Mucosa of descending colon (tissue), 3 donors: Measurements from ENCODE around the gene SEMA4C. TPM values are rescaled to one million over a fixed set of nuclear protein-coding genes. Genes with fewer than 3 reads are reported as not detected.

Experiments
- ATAC-seq: fragments of 200-7000 bp; cut with Tn5 transposase; one replicate; pipeline ENCODE4 v1.9.1; 2020; ENCODE audit warnings: mild to moderate bottlenecking, moderate library complexity
- DNase-seq, 3 donors: peaks; one replicate each; pipeline ENCODE4 v3.0.0-alpha.2; 2020
- H3K36me3 ChIP-seq: fragments of 200-600 bp; one replicate; pipeline ENCODE4 v1.8.0; 2021; ENCODE audit warnings: low read depth, mild to moderate bottlenecking
- H3K4me1 ChIP-seq: fragments of 200-600 bp; one replicate; pipeline ENCODE4 v1.8.0; 2021; ENCODE audit warnings: low read depth, mild to moderate bottlenecking
- H3K4me3 ChIP-seq: fragments of 200-600 bp; one replicate; pipeline ENCODE4 v1.8.0; 2021; ENCODE audit warnings: mild to moderate bottlenecking
- H3K9me3 ChIP-seq: fragments of 200-600 bp; one replicate; pipeline ENCODE4 v1.8.0; 2021; ENCODE audit warnings: mild to moderate bottlenecking
- CTCF ChIP-seq: fragments of 200-600 bp; IDR thresholded peaks from one replicate; pipeline ENCODE4 v1.8.0; 2022; ENCODE audit warnings: antibody characterized with exemption, mild to moderate bottlenecking
- intact Hi-C, 2 donors: fragments of 100-400 bp; cut with DNase I in 1 of 2; cut with micrococcal nuclease in 1 of 2; formaldehyde crosslinking; loops; one replicate each; pipeline versions ENCODE4 v1.11.0 to v1.11.1; 2022; cut with DNase I, micrococcal nuclease
- total RNA-seq, 3 donors: library from RNA; stranded (reverse); fragmentation: NEBNext Ultra II Directional in 2 of 3; extraction: Animal tissue kit (Norgen Biotek cat#: 25700) in 2 of 3; gene quantifications; one replicate each; pipeline versions ENCODE4 v1.2.1 to v1.2.4, GENCODE V29; 2021 to 2023
- donor health status: DM: no; HTN: no; CAD: no; lungs with moderate emphysema.
- donor health status: DM: no; HTN: no; CAD: no.
- donor health status: DM: no; HTN: yes; CAD: no.

SEMA4C gene
- total RNA-seq, 3 donors from 2014 or later = 14.4 to 83.8 (median 17.5) TPM

DNA sequence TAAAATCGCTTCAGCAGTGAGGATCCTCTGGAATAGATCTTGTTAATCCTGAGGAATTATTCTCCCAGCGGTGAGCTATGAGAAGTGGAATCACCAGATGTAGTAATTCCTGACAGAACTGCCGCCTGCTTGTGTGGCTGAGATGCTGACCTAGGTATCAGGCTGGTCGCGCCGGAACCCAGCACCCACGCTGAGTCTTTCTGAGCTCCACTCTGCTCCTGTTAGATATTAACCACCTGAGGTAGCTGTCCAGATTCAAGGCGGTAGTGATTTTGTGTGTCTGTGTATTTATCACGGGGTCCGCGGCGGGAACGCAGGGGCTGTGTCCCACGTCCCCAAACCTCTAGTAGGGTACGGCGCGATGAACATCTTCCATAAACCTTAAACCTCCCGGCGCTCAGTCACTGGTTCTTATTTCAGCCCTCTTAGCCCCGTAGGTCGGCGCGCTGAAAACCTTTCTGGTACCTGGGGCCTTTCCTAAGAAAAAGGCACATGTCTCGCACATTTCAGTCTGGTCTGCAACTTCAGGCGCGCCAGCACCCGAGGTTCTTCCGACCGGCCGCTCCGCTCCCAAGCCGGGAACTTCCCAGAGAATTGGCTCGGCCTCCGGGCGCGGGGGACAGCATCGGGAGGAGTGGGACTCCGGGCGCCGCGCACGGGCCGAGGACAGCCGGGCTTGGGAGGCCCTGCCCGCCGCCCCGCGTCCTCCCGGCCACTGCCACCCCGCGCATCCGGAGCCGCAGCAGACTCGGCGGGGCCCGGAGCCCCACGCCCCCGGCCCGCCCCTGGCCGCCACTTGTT lies 54.4 kb downstream of the SEMA4C start:
- peak overlapping the region; percentile 42 for H3K4me3 ChIP-seq
- H3K4me1 ChIP-seq = peaks cover 39% of the 10 kb centered on the region
- no peak for TF ChIP-seq CTCF
- H3K9me3 ChIP-seq = no peaks in the 10 kb centered on the region
- ATAC-seq (no peak), DNase-seq (peak in 2 of 3 donors; percentile 46 to 61)
- intact Hi-C loops = no loop called here
- H3K36me3 ChIP-seq = no peaks in the 10 kb centered on the region

DNA sequence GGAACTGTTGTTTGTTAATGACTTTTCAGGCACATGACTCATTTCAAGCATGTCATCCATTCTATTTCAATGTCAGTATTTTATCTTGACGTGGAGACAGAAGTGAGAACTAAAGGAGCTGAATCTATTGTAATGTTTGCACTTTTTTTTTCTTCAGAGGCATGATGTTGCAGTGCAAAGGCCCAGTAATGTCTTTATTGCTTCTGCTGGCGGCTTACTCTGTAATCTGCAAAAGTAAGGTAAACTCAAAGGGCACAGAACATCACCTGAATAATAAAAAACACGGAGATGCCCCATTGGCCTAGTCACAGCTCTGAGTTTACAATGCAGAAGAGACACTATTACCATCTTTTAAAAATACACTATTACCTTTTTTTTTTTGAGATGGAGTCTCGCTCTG lies 56.2 kb downstream of the SEMA4C start:
- no peak for TF ChIP-seq CTCF
- intact Hi-C loops = no loop called here
- peaks cover 20% of the 10 kb centered on the region for H3K4me1 ChIP-seq
- no peak overlapping the region for H3K4me3 ChIP-seq
- H3K9me3 ChIP-seq = no peaks in the 10 kb centered on the region
- DNase-seq (peak in 1 of 3 donors; percentile 45), ATAC-seq (no peak)
- H3K36me3 ChIP-seq = no peaks in the 10 kb centered on the region

DNA sequence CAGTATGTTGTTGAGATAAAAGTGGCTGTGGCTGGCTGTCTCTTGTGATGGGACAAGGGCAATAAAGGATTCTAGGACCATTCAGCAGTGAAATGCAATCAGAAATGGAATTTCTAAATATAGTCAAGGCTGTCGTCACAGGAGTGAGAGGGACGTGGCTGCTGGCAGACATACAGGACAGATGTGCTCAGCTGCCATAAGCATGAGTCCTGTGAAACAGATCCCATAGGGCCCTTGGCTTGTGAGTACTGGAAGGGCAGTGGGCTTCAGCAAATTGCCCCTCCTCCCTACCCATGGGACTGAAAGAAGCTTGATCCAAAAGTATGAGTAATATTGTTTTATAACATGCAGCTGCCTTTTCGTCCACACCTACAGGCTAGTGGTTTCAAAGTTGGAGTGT lies 58.0 kb downstream of the SEMA4C start:
- no peak for DNase-seq
- no peak for ATAC-seq
- peaks cover 4% of the 10 kb centered on the region for H3K4me1 ChIP-seq
- no peaks in the 10 kb centered on the region for H3K9me3 ChIP-seq
- intact Hi-C loops = no loop called here
- no peak for TF ChIP-seq CTCF
- no peaks in the 10 kb centered on the region for H3K36me3 ChIP-seq
- no peak overlapping the region for H3K4me3 ChIP-seq

GRCh38 chr2:96810783-96811192 lies 59.1 kb downstream of the SEMA4C start:
- Histone ChIP-seq H3K4me1 (peaks cover 4% of the 10 kb centered on the region), H3K4me3 (no peak overlapping the region), H3K36me3 (no peaks in the 10 kb centered on the region), H3K9me3 (no peaks in the 10 kb centered on the region)
- no peak for ATAC-seq
- intact Hi-C loops = no loop called here
- TF ChIP-seq CTCF = no peak
- DNase-seq = no peak

DNA sequence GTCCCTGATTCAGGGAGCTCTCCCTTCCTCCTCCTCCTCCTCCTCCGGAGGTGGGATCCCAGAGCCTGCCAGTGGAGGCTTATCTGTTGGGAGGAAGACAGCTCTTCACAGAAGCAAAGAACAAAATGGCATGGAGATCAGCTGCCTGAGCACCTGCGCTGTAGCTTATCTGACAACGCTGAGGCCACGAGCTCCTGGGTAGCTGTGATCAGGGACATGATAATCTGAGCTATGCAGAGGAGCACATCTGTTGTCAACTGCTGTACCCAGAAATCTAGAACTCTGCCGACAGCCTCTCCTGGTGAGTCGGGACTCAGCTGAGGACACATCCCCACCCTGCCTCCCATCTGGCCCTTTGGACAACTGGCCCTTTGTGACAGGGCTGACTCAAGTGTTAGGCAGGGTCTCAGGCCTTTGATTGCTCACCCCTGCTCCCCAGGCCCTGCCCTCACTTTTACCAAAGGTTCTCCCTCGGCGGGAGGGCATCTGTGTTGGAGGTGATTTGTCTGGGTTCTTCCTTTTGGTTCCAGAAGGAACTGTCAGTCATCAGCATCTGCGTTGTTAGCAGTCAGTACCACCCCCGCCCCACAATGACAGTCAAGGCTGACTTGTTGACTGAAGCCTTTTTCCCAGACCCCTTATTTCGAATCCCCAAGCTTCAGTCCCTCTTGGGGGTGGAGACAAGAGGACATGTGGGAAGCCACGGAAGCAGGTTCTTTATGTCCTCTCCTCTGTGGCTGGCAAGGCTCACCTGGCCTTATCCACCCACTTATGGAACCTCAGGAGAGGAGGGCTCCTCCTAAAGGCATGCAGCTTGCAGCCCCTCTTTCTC lies 59.7 kb downstream of the SEMA4C start:
- H3K9me3 ChIP-seq = no peaks in the 10 kb centered on the region
- ATAC-seq (no peak), DNase-seq (no peak)
- H3K4me3 ChIP-seq = no peak overlapping the region
- H3K4me1 ChIP-seq = peaks cover 2% of the 10 kb centered on the region
- intact Hi-C loops = no loop called here
- no peaks in the 10 kb centered on the region for H3K36me3 ChIP-seq
- no peak for TF ChIP-seq CTCF

Other genes with a start within 250 kb of the SEMA4C start
- 10 to 100 TPM; 36.1 to 64.7 (median 49.2) TPM for gene KANSL3, start 231.8 kb downstream of the SEMA4C start, total RNA-seq
- gene FER1L5, start 227.3 kb downstream of the SEMA4C start, total RNA-seq = under 1 TPM in 1 of 3 donors, not detected in 2; 0.09 TPM
- 10 to 100 TPM; 11.2 to 21.0 (median 14.2) TPM for gene LMAN2L, start 130.0 kb downstream of the SEMA4C start, total RNA-seq
- gene CNNM4, start 109.2 kb downstream of the SEMA4C start, total RNA-seq = 100 to 1,000 TPM in 2 of 3 donors, 10 to 100 TPM in 1; 53.4 to 134 (median 101) TPM
- gene CNNM3, start 53.8 kb downstream of the SEMA4C start, total RNA-seq = 10 to 100 TPM; 21.2 to 35.5 (median 33.4) TPM
- 1 to 10 TPM; 3.2 to 5.1 (median 4.9) TPM for gene ANKRD23, start 26.1 kb downstream of the SEMA4C start, total RNA-seq
- gene ANKRD39, start 12.1 kb downstream of the SEMA4C start, total RNA-seq = 10 to 100 TPM; 11.2 to 14.1 (median 12.2) TPM
- under 1 TPM; 0.20 to 0.98 (median 0.63) TPM for gene FAM178B, start 116.5 kb upstream of the SEMA4C start, total RNA-seq
- gene FAHD2B, start 224.8 kb upstream of the SEMA4C start, total RNA-seq = 10 to 100 TPM in 1 of 3 donors, 1 to 10 TPM in 2; 5.3 to 13.4 (median 6.1) TPM
- 10 to 100 TPM; 17.1 to 32.1 (median 26.4) TPM for gene ANKRD36, start 243.1 kb upstream of the SEMA4C start, total RNA-seq